ENCODE results near the gene CHRNA5.
"Not testable (repeated sequence)": the region's sequence is repeated elsewhere in the genome, so short reads cannot be mapped to it uniquely, and the experiment has no call there.

CHRNA5 gene

GRCh38 chr15:78565097-78565950 lies at the start of gene CHRNA5:
CHRNA5 (plus strand) TSS chr15:78565520; CDS start chr15:78565720, 200 bp downstream.
- peak; percentile 78 to 88 for ATAC-seq

GRCh38 chr15:78520035-78520434 lies 45.3 kb upstream of the CHRNA5 start:
- not testable (repeated sequence) for ATAC-seq

GRCh38 chr15:78524230-78524629 lies 41.1 kb upstream of the CHRNA5 start:
- ATAC-seq = no peak

- no peak for ATAC-seq
Observed at GRCh38 chr15:78527325-78527724, 38.0 kb upstream of the CHRNA5 start.

GRCh38 chr15:78533331-78533730 lies 32.0 kb upstream of the CHRNA5 start:
- no peak for ATAC-seq

- no peak for ATAC-seq
Observed at GRCh38 chr15:78536134-78536533, 29.2 kb upstream of the CHRNA5 start.

- no peak for ATAC-seq
Observed at GRCh38 chr15:78537266-78537905, 27.9 kb upstream of the CHRNA5 start.

GRCh38 chr15:78538358-78538757 lies 27.0 kb upstream of the CHRNA5 start:
- ATAC-seq = no peak

- ATAC-seq = not testable (repeated sequence)
Observed at GRCh38 chr15:78539464-78540140, 25.7 kb upstream of the CHRNA5 start.

- ATAC-seq = peak; percentile 82 to 85
Observed at GRCh38 chr15:78540141-78540870, 25.0 kb upstream of the CHRNA5 start, which contains the start of gene PSMA4. PSMA4 (plus strand) TSS chr15:78540444; CDS start chr15:78541928, 1,484 bp downstream.

- ATAC-seq = peak in 1 of 2 donors; percentile 17
Observed at GRCh38 chr15:78540871-78541743, 24.2 kb upstream of the CHRNA5 start.

- no peak for ATAC-seq
Observed at GRCh38 chr15:78541744-78542034, 23.6 kb upstream of the CHRNA5 start.

- ATAC-seq = no peak
Observed at GRCh38 chr15:78542647-78543046, 22.7 kb upstream of the CHRNA5 start.

- ATAC-seq = no peak
Observed at GRCh38 chr15:78550194-78550593, 15.1 kb upstream of the CHRNA5 start.

GRCh38 chr15:78550815-78551214 lies 14.5 kb upstream of the CHRNA5 start:
- no peak for ATAC-seq

- ATAC-seq = no peak
Observed at GRCh38 chr15:78551902-78552301, 13.4 kb upstream of the CHRNA5 start.

GRCh38 chr15:78552597-78552996 lies 12.7 kb upstream of the CHRNA5 start:
- ATAC-seq = no peak

- not testable (repeated sequence) for ATAC-seq
Observed at GRCh38 chr15:78560201-78560600, 5.1 kb upstream of the CHRNA5 start.

GRCh38 chr15:78561490-78561889 lies 3.8 kb upstream of the CHRNA5 start:
- no peak for ATAC-seq

GRCh38 chr15:78563092-78563491 lies 2.2 kb upstream of the CHRNA5 start:
- no peak for ATAC-seq

- no peak for ATAC-seq
Observed at GRCh38 chr15:78564743-78565096, 600 bp upstream of the CHRNA5 start.

Measured in activated CD4-positive, CD25-positive, alpha-beta regulatory T cell treated with anti-CD3 and anti-CD28 coated beads, Interleukin-2, amount 50 U/mL, for 24 hours (primary cell).